ENCODE data around the gene ST3GAL3.

- TF ChIP-seq CTCF (conservative IDR thresholded peaks at IDR 0.05; ENCODE audit: low read depth in 2 of 2) (no peak), EZH2phosphoT487 (IDR thresholded peaks at IDR 0.05; ENCODE audit: unreplicated experiment) (no peak), CREB1 (CRISPR knock-in tag; IDR thresholded peaks at IDR 0.05; ENCODE audit: low read depth) (no peak), POLR2AphosphoS5 (IDR thresholded peaks at IDR 0.05; ENCODE audit: low read depth) (no peak), REST (IDR thresholded peaks at IDR 0.05; ENCODE audit: unreplicated experiment) (no peak), EZH2 (IDR thresholded peaks at IDR 0.05; ENCODE audit: low read depth, unreplicated experiment) (no peak)
Measured at GRCh38 chr1:43801203-43801602, 93.9 kb downstream of the ST3GAL3 start.

Data from GM23338 (cell line).